Parathyroid adenoma (tissue), 2 donors: ENCODE results near the gene CCNJL.

Source experiments
- H2AFZ ChIP-seq: fragments of 300-600 bp; sonication (generic); one replicate; pipeline ENCODE4 v1.7.0; 2017; ENCODE audit warnings: antibody characterized with exemption, mild to moderate bottlenecking
- H3K27ac ChIP-seq: fragments of 300-600 bp; sonication (generic); one replicate; pipeline ENCODE4 v1.7.0; 2017
- H3K27me3 ChIP-seq: fragments of 300-600 bp; sonication (generic); one replicate; pipeline ENCODE4 v1.7.0; 2017; ENCODE audit warnings: low read length; ENCODE audit not compliant: control insufficient read depth, insufficient read depth
- H3K36me3 ChIP-seq: fragments of 300-600 bp; sonication (generic); one replicate; pipeline ENCODE4 v1.7.0; 2017; ENCODE audit warnings: low read length; ENCODE audit not compliant: control insufficient read depth, insufficient read depth
- H3K4me1 ChIP-seq: fragments of 300-600 bp; sonication (generic); one replicate; pipeline ENCODE4 v1.7.0; 2017; ENCODE audit warnings: control low read depth
- H3K4me2 ChIP-seq: fragments of 300-600 bp; sonication (generic); one replicate; pipeline ENCODE4 v1.7.0; 2017; ENCODE audit warnings: low read length
- H3K4me3 ChIP-seq: fragments of 300-600 bp; sonication (generic); one replicate; pipeline ENCODE4 v1.7.0; 2017; ENCODE audit warnings: low read depth, low read length
- H3K79me2 ChIP-seq: fragments of 300-600 bp; sonication (generic); one replicate; pipeline ENCODE4 v1.7.0; 2017; ENCODE audit warnings: control low read depth
- H3K9ac ChIP-seq: fragments of 300-600 bp; sonication (generic); one replicate; pipeline ENCODE4 v1.7.0; 2017; ENCODE audit warnings: mild to moderate bottlenecking
- H3K9me3 ChIP-seq: fragments of 300-600 bp; sonication (generic); one replicate; pipeline ENCODE4 v1.7.0; 2017; ENCODE audit warnings: low read length; ENCODE audit not compliant: control insufficient read depth
- CTCF ChIP-seq: fragments of 300-600 bp; sonication (generic); IDR thresholded peaks from one replicate; pipeline ENCODE4 v1.7.0; 2017; ENCODE audit warnings: antibody characterized with exemption, mild to moderate bottlenecking
- donor health status: primary hyperparathyroidism.

Gene CCNJL

GRCh38 chr5:160278343-160278742 is 34.0 kb downstream of the CCNJL start:
- Histone ChIP-seq H3K4me3 (no peak overlapping the region), H3K4me2 (no peak overlapping the region), H2AFZ (no peak overlapping the region), H3K27ac (no peak overlapping the region), H3K9ac (no peak overlapping the region), H3K4me1 (no peaks in the 10 kb centered on the region), H3K27me3 (no peaks in the 10 kb centered on the region), H3K9me3 (no peaks in the 10 kb centered on the region), H3K36me3 (no peaks in the 10 kb centered on the region), H3K79me2 (no peaks in the 10 kb centered on the region)
- TF ChIP-seq CTCF, result no peak

DNA sequence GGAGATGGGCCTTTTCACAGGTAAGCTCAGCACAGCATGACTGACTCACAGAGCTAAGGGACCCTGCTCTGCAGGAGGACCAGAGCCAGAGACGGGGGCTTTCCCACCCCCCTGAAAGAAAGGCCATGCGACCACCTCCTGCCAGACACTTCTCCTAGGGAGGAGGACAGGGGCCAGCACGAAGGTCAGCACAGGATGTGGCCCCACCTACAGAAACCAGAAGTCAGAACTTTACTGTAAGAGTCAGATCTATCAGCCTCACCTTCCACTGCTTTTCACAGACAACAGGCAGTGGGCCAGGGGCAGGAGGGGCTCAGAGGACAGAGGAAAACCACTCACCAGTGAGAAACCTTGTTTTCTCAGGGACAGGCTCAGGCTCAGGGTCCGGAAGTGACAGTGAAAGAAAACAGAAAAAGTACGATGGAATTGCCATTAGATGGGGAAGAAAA is 37.9 kb downstream of the CCNJL start:
- H2AFZ ChIP-seq, result no peak overlapping the region
- no peaks in the 10 kb centered on the region for H3K36me3 ChIP-seq
- no peak for TF ChIP-seq CTCF
- H3K27me3 ChIP-seq, result no peaks in the 10 kb centered on the region
- no peak overlapping the region for H3K4me2 ChIP-seq
- no peaks in the 10 kb centered on the region for H3K79me2 ChIP-seq
- H3K4me1 ChIP-seq, result no peaks in the 10 kb centered on the region
- H3K27ac ChIP-seq, result no peak overlapping the region
- H3K4me3 ChIP-seq, result no peak overlapping the region
- no peak overlapping the region for H3K9ac ChIP-seq
- H3K9me3 ChIP-seq, result no peaks in the 10 kb centered on the region

DNA sequence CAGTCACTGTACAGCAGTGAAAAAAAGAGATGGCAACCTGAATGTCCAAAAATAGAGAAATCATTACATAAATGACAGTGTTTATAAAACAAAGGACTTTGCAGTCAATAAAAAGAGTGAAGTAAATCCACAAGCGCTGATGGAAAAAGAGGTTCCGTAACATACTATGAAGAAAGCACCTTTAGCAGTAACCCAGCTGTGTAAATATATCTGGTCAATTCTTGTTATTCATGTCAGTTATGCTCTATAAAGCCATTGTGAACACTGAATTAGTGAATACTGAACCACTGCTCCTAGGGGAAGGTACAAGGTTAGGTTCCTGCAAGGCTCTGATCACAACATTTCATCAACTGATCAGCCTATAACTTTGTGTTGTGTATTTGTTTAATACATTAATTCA is 39.5 kb downstream of the CCNJL start:
- H3K4me1 ChIP-seq, result no peaks in the 10 kb centered on the region
- no peaks in the 10 kb centered on the region for H3K36me3 ChIP-seq
- H2AFZ ChIP-seq, result no peak overlapping the region
- no peak overlapping the region for H3K4me3 ChIP-seq
- H3K27me3 ChIP-seq, result no peaks in the 10 kb centered on the region
- no peak overlapping the region for H3K4me2 ChIP-seq
- TF ChIP-seq CTCF, result no peak
- H3K79me2 ChIP-seq, result no peaks in the 10 kb centered on the region
- no peaks in the 10 kb centered on the region for H3K9me3 ChIP-seq
- no peak overlapping the region for H3K27ac ChIP-seq
- no peak overlapping the region for H3K9ac ChIP-seq

- H3K27me3 ChIP-seq, result no peaks in the 10 kb centered on the region
- no peaks in the 10 kb centered on the region for H3K4me1 ChIP-seq
- H3K4me2 ChIP-seq, result no peak overlapping the region
- H3K9ac ChIP-seq, result no peak overlapping the region
- no peak overlapping the region for H3K4me3 ChIP-seq
- H3K36me3 ChIP-seq, result no peaks in the 10 kb centered on the region
- H3K79me2 ChIP-seq, result no peaks in the 10 kb centered on the region
- no peaks in the 10 kb centered on the region for H3K9me3 ChIP-seq
- no peak overlapping the region for H2AFZ ChIP-seq
- no peak for TF ChIP-seq CTCF
- H3K27ac ChIP-seq, result no peak overlapping the region
These were observed 40.1 kb downstream of the CCNJL start for GRCh38 chr5:160272264-160272663.

GRCh38 chr5:160271836-160272235 is 40.5 kb downstream of the CCNJL start:
- no peak overlapping the region for H3K27ac ChIP-seq
- no peaks in the 10 kb centered on the region for H3K27me3 ChIP-seq
- no peak for TF ChIP-seq CTCF
- no peaks in the 10 kb centered on the region for H3K79me2 ChIP-seq
- no peaks in the 10 kb centered on the region for H3K9me3 ChIP-seq
- H3K36me3 ChIP-seq, result no peaks in the 10 kb centered on the region
- H3K9ac ChIP-seq, result no peak overlapping the region
- H3K4me1 ChIP-seq, result no peaks in the 10 kb centered on the region
- no peak overlapping the region for H2AFZ ChIP-seq
- no peak overlapping the region for H3K4me3 ChIP-seq
- H3K4me2 ChIP-seq, result no peak overlapping the region
